Loucy (cell line): ENCODE measurements around the gene IL17RE.

Experiments used
- H2AFZ ChIP-seq: fragments of 200-600 bp; sonication (generic); 2 replicates; pipeline ENCODE4 v1.6.0; 2016; ENCODE audit warnings: antibody characterized with exemption, mild to moderate bottlenecking, low read length, moderate library complexity
- H3F3A ChIP-seq: fragments of 200-600 bp; 2 replicates; pipeline ENCODE4 v1.6.0; 2016; ENCODE audit warnings: antibody characterized with exemption, low read depth, mild to moderate bottlenecking
- H3K27me3 ChIP-seq: fragments of 200-600 bp; sonication (generic); 2 replicates; pipeline ENCODE4 v1.6.1; 2014; ENCODE audit warnings: low read length, mild to moderate bottlenecking; ENCODE audit not compliant: insufficient read depth, poor library complexity, severe bottlenecking
- H3K36me3 ChIP-seq: fragments of 200-600 bp; sonication (generic); 2 replicates; pipeline ENCODE4 v1.6.1; 2016; ENCODE audit warnings: low read length; ENCODE audit not compliant: insufficient read depth
- H3K4me1 ChIP-seq: fragments of 200-600 bp; sonication (generic); 2 replicates; pipeline ENCODE4 v1.5.1; 2014; ENCODE audit warnings: low read length, mild to moderate bottlenecking; ENCODE audit not compliant: insufficient read depth, poor library complexity, severe bottlenecking
- H3K4me2 ChIP-seq: fragments of 200-600 bp; sonication (generic); 2 replicates; pipeline ENCODE4 v1.6.0; 2014; ENCODE audit warnings: antibody characterized with exemption, low read length, low read depth, mild to moderate bottlenecking; ENCODE audit not compliant: poor library complexity, severe bottlenecking
- H3K4me3 ChIP-seq: fragments of 200-600 bp; sonication (generic); 2 replicates; pipeline ENCODE4 v1.5.1; 2014; ENCODE audit warnings: low read length, mild to moderate bottlenecking, mixed read lengths; ENCODE audit not compliant: poor library complexity, severe bottlenecking
- H3K79me2 ChIP-seq: fragments of 200-600 bp; sonication (generic); 2 replicates; pipeline ENCODE4 v1.6.1; 2014; ENCODE audit warnings: low read length; ENCODE audit not compliant: insufficient read depth
- H3K9ac ChIP-seq: fragments of 200-600 bp; sonication (generic); 2 replicates; pipeline ENCODE4 v1.6.0; 2014; ENCODE audit warnings: mild to moderate bottlenecking, low read depth, low read length, moderate library complexity; ENCODE audit not compliant: poor library complexity, severe bottlenecking
- H3K9me2 ChIP-seq: fragments of 200-600 bp; sonication (generic); replicated peaks from 2 replicates; pipeline ENCODE4 v1.6.1; 2016; ENCODE audit warnings: low read depth, low read length, mixed read lengths
- H3K9me3 ChIP-seq: fragments of 200-600 bp; sonication (generic); 2 replicates; pipeline ENCODE4 v1.6.1; 2014; ENCODE audit warnings: mild to moderate bottlenecking, antibody characterized with exemption, low read length, low read depth; ENCODE audit not compliant: insufficient read depth
- H4K20me1 ChIP-seq: fragments of 200-600 bp; sonication (generic); 2 replicates; pipeline ENCODE4 v1.6.0; 2014; ENCODE audit warnings: antibody characterized with exemption, low read length, mild to moderate bottlenecking; ENCODE audit not compliant: insufficient read depth, poor library complexity, severe bottlenecking
- EZH2phosphoT487 ChIP-seq: fragments of 200-600 bp; IDR thresholded peaks from 2 replicates; pipeline ENCODE4 v1.6.1; 2018; ENCODE audit warnings: antibody characterized with exemption, mild to moderate bottlenecking, moderate library complexity, borderline replicate concordance
- TF ChIP-seq, protein P1 (sequence below): fragments of 200-600 bp; sonication (generic); conservative IDR thresholded peaks from 2 replicates; pipeline ENCODE4 v1.5.1; 2014; ENCODE audit warnings: mild to moderate bottlenecking, antibody characterized with exemption, low read length

The IL17RE gene

DNA sequence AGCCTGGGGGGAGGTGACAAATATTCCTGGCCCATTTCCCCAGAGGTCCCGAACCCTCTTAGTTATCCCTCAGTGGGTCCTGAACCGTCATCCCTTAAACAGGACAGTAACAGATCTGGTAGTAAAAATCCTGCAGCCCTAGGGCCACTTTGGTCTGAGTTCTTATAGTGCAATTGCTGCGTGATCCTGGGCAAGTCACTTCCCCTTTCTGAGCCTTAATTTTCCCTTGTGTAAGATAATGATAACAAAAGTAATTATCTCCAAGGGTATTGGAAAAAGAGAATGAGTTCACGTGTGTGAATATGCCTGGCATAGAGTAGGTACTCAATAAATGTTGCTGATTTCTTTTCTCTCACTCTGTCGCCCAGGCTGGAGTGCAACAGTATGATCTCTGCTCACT lies 15.2 kb upstream of the IL17RE start:
- no peak overlapping the region for H2AFZ ChIP-seq
- H3K36me3 ChIP-seq = no peaks in the 10 kb centered on the region
- no peaks in the 10 kb centered on the region for H3K9me2 ChIP-seq
- H3F3A ChIP-seq = no peaks in the 10 kb centered on the region
- no peaks in the 10 kb centered on the region for H3K9me3 ChIP-seq
- H3K4me2 ChIP-seq = no peak overlapping the region
- TF ChIP-seq EZH2phosphoT487 = no peak
- TF ChIP-seq, protein P1, sequence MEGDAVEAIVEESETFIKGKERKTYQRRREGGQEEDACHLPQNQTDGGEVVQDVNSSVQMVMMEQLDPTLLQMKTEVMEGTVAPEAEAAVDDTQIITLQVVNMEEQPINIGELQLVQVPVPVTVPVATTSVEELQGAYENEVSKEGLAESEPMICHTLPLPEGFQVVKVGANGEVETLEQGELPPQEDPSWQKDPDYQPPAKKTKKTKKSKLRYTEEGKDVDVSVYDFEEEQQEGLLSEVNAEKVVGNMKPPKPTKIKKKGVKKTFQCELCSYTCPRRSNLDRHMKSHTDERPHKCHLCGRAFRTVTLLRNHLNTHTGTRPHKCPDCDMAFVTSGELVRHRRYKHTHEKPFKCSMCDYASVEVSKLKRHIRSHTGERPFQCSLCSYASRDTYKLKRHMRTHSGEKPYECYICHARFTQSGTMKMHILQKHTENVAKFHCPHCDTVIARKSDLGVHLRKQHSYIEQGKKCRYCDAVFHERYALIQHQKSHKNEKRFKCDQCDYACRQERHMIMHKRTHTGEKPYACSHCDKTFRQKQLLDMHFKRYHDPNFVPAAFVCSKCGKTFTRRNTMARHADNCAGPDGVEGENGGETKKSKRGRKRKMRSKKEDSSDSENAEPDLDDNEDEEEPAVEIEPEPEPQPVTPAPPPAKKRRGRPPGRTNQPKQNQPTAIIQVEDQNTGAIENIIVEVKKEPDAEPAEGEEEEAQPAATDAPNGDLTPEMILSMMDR = no peak
- H3K27me3 ChIP-seq = no peaks in the 10 kb centered on the region
- peaks cover 4% of the 10 kb centered on the region for H3K4me1 ChIP-seq
- H4K20me1 ChIP-seq = peaks cover 16% of the 10 kb centered on the region
- H3K4me3 ChIP-seq = no peak overlapping the region
- H3K79me2 ChIP-seq = peaks cover 21% of the 10 kb centered on the region
- no peak overlapping the region for H3K9ac ChIP-seq

DNA sequence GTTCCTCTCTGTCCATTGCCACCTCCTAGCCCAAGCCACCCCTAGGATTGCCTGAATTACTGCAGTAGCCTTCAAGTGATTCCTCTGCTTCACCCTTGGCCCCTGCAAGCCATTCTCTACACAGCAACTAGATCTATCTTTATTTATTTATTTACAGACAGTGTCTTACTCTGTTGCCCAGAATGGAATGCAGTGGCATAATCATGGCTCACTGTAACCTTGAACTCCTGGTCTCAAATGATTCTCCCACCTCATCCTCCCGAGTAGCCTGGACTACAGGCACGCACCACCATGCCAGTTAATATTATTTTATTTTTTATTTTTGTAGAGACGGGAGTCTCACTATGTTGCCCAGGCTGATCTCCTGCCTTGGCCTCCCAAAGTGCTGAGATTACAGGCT lies 14.1 kb upstream of the IL17RE start:
- Histone ChIP-seq H4K20me1 (peaks cover 24% of the 10 kb centered on the region), H3K9ac (no peak overlapping the region), H3K27me3 (no peaks in the 10 kb centered on the region), H3K9me2 (no peaks in the 10 kb centered on the region), H3K4me2 (no peak overlapping the region), H3K9me3 (no peaks in the 10 kb centered on the region), H2AFZ (no peak overlapping the region), H3K36me3 (no peaks in the 10 kb centered on the region; the same call in 1 of the 2 replicates), H3K4me1 (peaks cover 14% of the 10 kb centered on the region), H3F3A (0 out of 2 replicates have a peak, but pooled peaks cover under 1% of the 10 kb centered on the region), H3K4me3 (no peak overlapping the region), H3K79me2 (peaks cover 31% of the 10 kb centered on the region)
- TF ChIP-seq EZH2phosphoT487 = no peak
- TF ChIP-seq, protein P1 = no peak

DNA sequence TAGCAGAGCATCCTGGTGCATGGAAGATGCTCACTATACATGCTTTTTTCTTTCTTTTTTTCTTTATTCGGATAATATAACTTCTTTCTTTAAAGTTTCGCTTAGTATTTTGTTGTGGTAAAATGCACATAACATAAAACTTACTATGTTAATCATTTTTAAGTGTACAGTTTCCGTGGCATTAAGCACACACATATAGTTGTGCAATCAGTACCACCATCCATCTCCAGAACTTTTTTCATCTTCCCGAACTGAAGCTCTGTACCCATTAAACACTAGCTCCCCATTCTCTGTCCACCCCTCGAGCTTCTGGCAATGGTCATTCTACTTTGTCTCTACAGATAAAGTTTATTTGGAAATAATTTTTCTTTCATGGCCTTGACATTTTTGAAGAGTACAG lies 13.2 kb upstream of the IL17RE start:
- Histone ChIP-seq H4K20me1 (peaks cover 28% of the 10 kb centered on the region), H2AFZ (no peak overlapping the region), H3K9me2 (no peaks in the 10 kb centered on the region), H3K4me3 (no peak overlapping the region), H3K4me2 (peak overlapping the region; percentile 72), H3K4me1 (peaks cover 22% of the 10 kb centered on the region), H3K27me3 (no peaks in the 10 kb centered on the region), H3K79me2 (peaks cover 34% of the 10 kb centered on the region), H3F3A (peaks cover 8% of the 10 kb centered on the region; the same call in 1 of the 2 replicates), H3K9me3 (no peaks in the 10 kb centered on the region), H3K36me3 (no peaks in the 10 kb centered on the region; the same call in 1 of the 2 replicates), H3K9ac (peak overlapping the region; percentile 92)
- TF ChIP-seq EZH2phosphoT487 = no peak
- TF ChIP-seq, protein P1 = no peak
